ENCODE measurements around the gene STPG3. TPM values are rescaled to one million over a fixed set of nuclear protein-coding genes. Genes with fewer than 3 reads are reported as not detected.

The STPG3 gene
- total and polyA plus RNA-seq, 2 of the 13 experiments (the other 11 are each of a cell fraction or from before 2014, with no cell fraction given): not detected

GRCh38 chr9:137240841-137241489 lies 10.1 kb upstream of the STPG3 start, which contains the start of gene TUBB4B (continued):
- TF ChIP-seq ZNF121 (CRISPR knock-in tag; IDR thresholded peaks at IDR 0.05) (no peak), SMARCC2 (IDR thresholded peaks at IDR 0.05) (no peak), ATF3 (CRISPR knock-in tag; IDR thresholded peaks at IDR 0.05) (peak; percentile 66), ZNF7 (CRISPR knock-in tag; IDR thresholded peaks at IDR 0.05) (no peak), HOXA7 (CRISPR knock-in tag; IDR thresholded peaks at IDR 0.05) (no peak), ZNF276 (CRISPR knock-in tag; IDR thresholded peaks at IDR 0.05; ENCODE audit: low read depth) (no peak; the same call in 1 of the 2 replicates), ZNF44 (CRISPR knock-in tag; IDR thresholded peaks at IDR 0.05) (no peak), HNF1A (IDR thresholded peaks at IDR 0.05; ENCODE audit: low read depth) (no peak), HNF1A (CRISPR knock-in tag; IDR thresholded peaks at IDR 0.05; ENCODE audit: borderline replicate concordance) (no peak; the same call in 1 of the 2 replicates), MYPOP (CRISPR knock-in tag; IDR thresholded peaks at IDR 0.05) (no peak), ZNF460 (CRISPR knock-in tag; IDR thresholded peaks at IDR 0.05; ENCODE audit: borderline replicate concordance) (no peak), DNMT3B (CRISPR knock-in tag; conservative IDR thresholded peaks at IDR 0.05) (0 out of 2 replicates have a peak, but pooled peaks have one; percentile 29), PHB2 (IDR thresholded peaks at IDR 0.05; ENCODE audit: partially characterized antibody) (no peak), ZNF576 (CRISPR knock-in tag; IDR thresholded peaks at IDR 0.05) (no peak), HMG20A (CRISPR knock-in tag; IDR thresholded peaks at IDR 0.05; ENCODE audit: borderline replicate concordance) (no peak), THAP7 (CRISPR knock-in tag; IDR thresholded peaks at IDR 0.05) (no peak), ZBTB14 (CRISPR knock-in tag; IDR thresholded peaks at IDR 0.05) (peak; percentile 31; the same call in 1 of the 2 replicates), GATAD1 (CRISPR knock-in tag; IDR thresholded peaks at IDR 0.05) (peak; percentile 70), MTA3 (CRISPR knock-in tag; IDR thresholded peaks at IDR 0.05) (no peak), SRSF9 (IDR thresholded peaks at IDR 0.05; ENCODE audit: borderline replicate concordance, insufficient read depth, low read depth, low read length, poor library complexity, severe bottlenecking) (no peak)

All from HepG2 (cell line).